ENCODE results near the gene NELL2.

The NELL2 gene

GRCh38 chr12:44542716-44543115, 333.4 kb downstream of the NELL2 start:
- no peak overlapping the region for H2AFZ ChIP-seq (ENCODE audit: low read length)
- H3K36me3 ChIP-seq (replicated peaks in 1 of 2; ENCODE audit: control insufficient read depth in 2 of 2, insufficient read depth in 2 of 2, low read length in 2 of 2), result no peaks in the 10 kb centered on the region
- DNase-seq (ENCODE audit: low spot score), result no peak
- no peak overlapping the region for H2BK12ac ChIP-seq (ENCODE audit: low read length)
- no peak overlapping the region for H3K23ac ChIP-seq (ENCODE audit: low read depth, low read length, poor library complexity)
- H4K8ac ChIP-seq (ENCODE audit: low read depth, low read length), result no peak overlapping the region
- no peaks in the 10 kb centered on the region for H3K79me1 ChIP-seq (ENCODE audit: low read depth, low read length)
- WGBS, 2 donors (ENCODE audit: extremely low coverage in 2 of 2, insufficient read length in 2 of 2, insufficient replicate concordance in 1 of 2), result no CpG with 5 or more reads among the region's 1 CpG
- H3K27me3 ChIP-seq (ENCODE audit: control insufficient read depth in 3 of 3, insufficient read depth in 3 of 3, low read depth in 1 of 3, low read length in 3 of 3), result no peaks in the 10 kb centered on the region
- H3K27ac ChIP-seq (replicated peaks; ENCODE audit: low read length), result no peak overlapping the region
- no peak overlapping the region for H3K4me2 ChIP-seq (ENCODE audit: insufficient read depth, low read length, poor library complexity, severe bottlenecking)
- no peak overlapping the region for H2BK120ac ChIP-seq (ENCODE audit: low read depth, low read length)
- H3K4me1 ChIP-seq (ENCODE audit: control insufficient read depth in 2 of 2, insufficient read depth in 1 of 2, low read depth in 1 of 2, low read length in 2 of 2), result peaks cover 0 to 2% of the 10 kb centered on the region in 2 donors
- H2BK5ac ChIP-seq (ENCODE audit: low read length), result no peak overlapping the region
- H3K4ac ChIP-seq (ENCODE audit: low read length), result no peak overlapping the region
- no peak overlapping the region for H3K14ac ChIP-seq (ENCODE audit: low read length)
- no peak overlapping the region for H3K9ac ChIP-seq (ENCODE audit: low read depth, low read length, poor library complexity)
- no peaks in the 10 kb centered on the region for H3K9me3 ChIP-seq (replicated peaks in 1 of 2; ENCODE audit: control insufficient read depth in 2 of 2, insufficient read depth in 1 of 2, low read depth in 1 of 2, low read length in 2 of 2)
- H2AK5ac ChIP-seq (ENCODE audit: low read depth, low read length), result no peak overlapping the region
- H4K91ac ChIP-seq (ENCODE audit: low read depth, low read length, poor library complexity), result no peak overlapping the region
- H3K4me3 ChIP-seq (ENCODE audit: low read length in 2 of 2), result no peak overlapping the region
- H2BK15ac ChIP-seq (ENCODE audit: low read length), result no peak overlapping the region
- no peak overlapping the region for H3K18ac ChIP-seq (ENCODE audit: low read length)

- no peak overlapping the region for H2BK15ac ChIP-seq (ENCODE audit: low read length)
- H2BK120ac ChIP-seq (ENCODE audit: low read depth, low read length), result no peak overlapping the region
- H3K4me1 ChIP-seq (ENCODE audit: control insufficient read depth in 2 of 2, insufficient read depth in 1 of 2, low read depth in 1 of 2, low read length in 2 of 2), result no peaks in the 10 kb centered on the region
- H3K27ac ChIP-seq (replicated peaks; ENCODE audit: low read length), result no peak overlapping the region
- no peak overlapping the region for H3K4me3 ChIP-seq (ENCODE audit: low read length in 2 of 2)
- H3K23ac ChIP-seq (ENCODE audit: low read depth, low read length, poor library complexity), result no peak overlapping the region
- H3K14ac ChIP-seq (ENCODE audit: low read length), result no peak overlapping the region
- no peak overlapping the region for H2BK5ac ChIP-seq (ENCODE audit: low read length)
- H3K36me3 ChIP-seq (replicated peaks in 1 of 2; ENCODE audit: control insufficient read depth in 2 of 2, insufficient read depth in 2 of 2, low read length in 2 of 2), result no peaks in the 10 kb centered on the region
- H2AK5ac ChIP-seq (ENCODE audit: low read depth, low read length), result no peak overlapping the region
- H4K8ac ChIP-seq (ENCODE audit: low read depth, low read length), result no peak overlapping the region
- no peaks in the 10 kb centered on the region for H3K79me1 ChIP-seq (ENCODE audit: low read depth, low read length)
- DNase-seq (ENCODE audit: low spot score), result no peak
- H3K27me3 ChIP-seq (ENCODE audit: control insufficient read depth in 3 of 3, insufficient read depth in 3 of 3, low read depth in 1 of 3, low read length in 3 of 3), result no peaks in the 10 kb centered on the region
- no peak overlapping the region for H2AFZ ChIP-seq (ENCODE audit: low read length)
- H3K9ac ChIP-seq (ENCODE audit: low read depth, low read length, poor library complexity), result no peak overlapping the region
- no peak overlapping the region for H2BK12ac ChIP-seq (ENCODE audit: low read length)
- H4K91ac ChIP-seq (ENCODE audit: low read depth, low read length, poor library complexity), result no peak overlapping the region
- no peak overlapping the region for H3K4me2 ChIP-seq (ENCODE audit: insufficient read depth, low read length, poor library complexity, severe bottlenecking)
- peaks cover 0 to 3% of the 10 kb centered on the region in 2 donors for H3K9me3 ChIP-seq (replicated peaks in 1 of 2; ENCODE audit: control insufficient read depth in 2 of 2, insufficient read depth in 1 of 2, low read depth in 1 of 2, low read length in 2 of 2)
- no peak overlapping the region for H3K4ac ChIP-seq (ENCODE audit: low read length)
- no peak overlapping the region for H3K18ac ChIP-seq (ENCODE audit: low read length)
Observed at GRCh38 chr12:44537354-44537753, 338.8 kb downstream of the NELL2 start.

- Histone ChIP-seq H3K14ac (ENCODE audit: low read length) (no peak overlapping the region), H2BK120ac (ENCODE audit: low read depth, low read length) (no peak overlapping the region), H3K4ac (ENCODE audit: low read length) (no peak overlapping the region), H3K23ac (ENCODE audit: low read depth, low read length, poor library complexity) (no peak overlapping the region), H3K27me3 (ENCODE audit: control insufficient read depth in 3 of 3, insufficient read depth in 3 of 3, low read depth in 1 of 3, low read length in 3 of 3) (no peaks in the 10 kb centered on the region), H3K36me3 (replicated peaks in 1 of 2; ENCODE audit: control insufficient read depth in 2 of 2, insufficient read depth in 2 of 2, low read length in 2 of 2) (peaks cover 0 to 34% of the 10 kb centered on the region in 2 donors), H2BK12ac (ENCODE audit: low read length) (no peak overlapping the region), H3K27ac (replicated peaks; ENCODE audit: low read length) (no peak overlapping the region), H2BK15ac (ENCODE audit: low read length) (no peak overlapping the region), H4K8ac (ENCODE audit: low read depth, low read length) (no peak overlapping the region), H3K9me3 (replicated peaks in 1 of 2; ENCODE audit: control insufficient read depth in 2 of 2, insufficient read depth in 1 of 2, low read depth in 1 of 2, low read length in 2 of 2) (peaks cover 3 to 6% of the 10 kb centered on the region in 2 donors), H2BK5ac (ENCODE audit: low read length) (no peak overlapping the region), H3K9ac (ENCODE audit: low read depth, low read length, poor library complexity) (no peak overlapping the region), H3K79me1 (ENCODE audit: low read depth, low read length) (no peaks in the 10 kb centered on the region), H4K91ac (ENCODE audit: low read depth, low read length, poor library complexity) (no peak overlapping the region), H2AFZ (ENCODE audit: low read length) (no peak overlapping the region), H3K4me3 (ENCODE audit: low read length in 2 of 2) (no peak overlapping the region), H3K4me1 (ENCODE audit: control insufficient read depth in 2 of 2, insufficient read depth in 1 of 2, low read depth in 1 of 2, low read length in 2 of 2) (no peaks in the 10 kb centered on the region), H3K4me2 (ENCODE audit: insufficient read depth, low read length, poor library complexity, severe bottlenecking) (no peak overlapping the region), H3K18ac (ENCODE audit: low read length) (no peak overlapping the region), H2AK5ac (ENCODE audit: low read depth, low read length) (no peak overlapping the region)
- no peak for DNase-seq (ENCODE audit: low spot score)
- no CpG with 5 or more reads among the region's 1 CpG for WGBS, 2 donors (ENCODE audit: extremely low coverage in 2 of 2, insufficient read length in 2 of 2, insufficient replicate concordance in 1 of 2)
Observed at GRCh38 chr12:44532940-44533339, 343.2 kb downstream of the NELL2 start.

GRCh38 chr12:44531320-44531971, 344.7 kb downstream of the NELL2 start:
- Histone ChIP-seq H4K8ac (ENCODE audit: low read depth, low read length) (no peak overlapping the region), H4K91ac (ENCODE audit: low read depth, low read length, poor library complexity) (no peak overlapping the region), H3K4me3 (ENCODE audit: low read length in 2 of 2) (no peak overlapping the region), H2BK12ac (ENCODE audit: low read length) (no peak overlapping the region), H3K79me1 (ENCODE audit: low read depth, low read length) (no peaks in the 10 kb centered on the region), H2BK120ac (ENCODE audit: low read depth, low read length) (no peak overlapping the region), H3K27me3 (ENCODE audit: control insufficient read depth in 3 of 3, insufficient read depth in 3 of 3, low read depth in 1 of 3, low read length in 3 of 3) (no peaks in the 10 kb centered on the region), H3K27ac (replicated peaks; ENCODE audit: low read length) (no peak overlapping the region), H3K18ac (ENCODE audit: low read length) (no peak overlapping the region), H2BK5ac (ENCODE audit: low read length) (no peak overlapping the region), H2AK5ac (ENCODE audit: low read depth, low read length) (no peak overlapping the region), H3K4ac (ENCODE audit: low read length) (no peak overlapping the region), H3K4me1 (ENCODE audit: control insufficient read depth in 2 of 2, insufficient read depth in 1 of 2, low read depth in 1 of 2, low read length in 2 of 2) (no peaks in the 10 kb centered on the region), H3K36me3 (replicated peaks in 1 of 2; ENCODE audit: control insufficient read depth in 2 of 2, insufficient read depth in 2 of 2, low read length in 2 of 2) (peaks cover 0 to 43% of the 10 kb centered on the region in 2 donors), H3K14ac (ENCODE audit: low read length) (no peak overlapping the region), H3K23ac (ENCODE audit: low read depth, low read length, poor library complexity) (no peak overlapping the region), H3K9me3 (replicated peaks in 1 of 2; ENCODE audit: control insufficient read depth in 2 of 2, insufficient read depth in 1 of 2, low read depth in 1 of 2, low read length in 2 of 2) (peaks cover 3 to 8% of the 10 kb centered on the region in 2 donors), H2AFZ (ENCODE audit: low read length) (no peak overlapping the region), H3K9ac (ENCODE audit: low read depth, low read length, poor library complexity) (no peak overlapping the region), H2BK15ac (ENCODE audit: low read length) (no peak overlapping the region), H3K4me2 (ENCODE audit: insufficient read depth, low read length, poor library complexity, severe bottlenecking) (no peak overlapping the region)
- no CpG with 5 or more reads among the region's 2 CpGs for WGBS, 2 donors (ENCODE audit: extremely low coverage in 2 of 2, insufficient read length in 2 of 2, insufficient replicate concordance in 1 of 2)
- DNase-seq (ENCODE audit: low spot score), result no peak
